OCI-LY1 (cell line): ENCODE results near the gene KCNK3.

Experiments
- EZH2 ChIP-seq: fragments of 200-600 bp; sonication (generic), shearing (Covaris generic); IDR thresholded peaks from 2 replicates; pipeline ENCODE4 v1.8.0; 2017; ENCODE audit warnings: borderline replicate concordance, mixed run types, mild to moderate bottlenecking, antibody characterized with exemption, low read length, moderate library complexity, mixed read lengths
- TF ChIP-seq, protein P1 (sequence below): fragments of 200-600 bp; sonication (generic), shearing (Covaris generic); IDR thresholded peaks from 2 replicates; pipeline ENCODE4 v1.5.1; 2017; ENCODE audit warnings: mild to moderate bottlenecking, antibody characterized with exemption, low read length, moderate library complexity, mixed read lengths

DNA sequence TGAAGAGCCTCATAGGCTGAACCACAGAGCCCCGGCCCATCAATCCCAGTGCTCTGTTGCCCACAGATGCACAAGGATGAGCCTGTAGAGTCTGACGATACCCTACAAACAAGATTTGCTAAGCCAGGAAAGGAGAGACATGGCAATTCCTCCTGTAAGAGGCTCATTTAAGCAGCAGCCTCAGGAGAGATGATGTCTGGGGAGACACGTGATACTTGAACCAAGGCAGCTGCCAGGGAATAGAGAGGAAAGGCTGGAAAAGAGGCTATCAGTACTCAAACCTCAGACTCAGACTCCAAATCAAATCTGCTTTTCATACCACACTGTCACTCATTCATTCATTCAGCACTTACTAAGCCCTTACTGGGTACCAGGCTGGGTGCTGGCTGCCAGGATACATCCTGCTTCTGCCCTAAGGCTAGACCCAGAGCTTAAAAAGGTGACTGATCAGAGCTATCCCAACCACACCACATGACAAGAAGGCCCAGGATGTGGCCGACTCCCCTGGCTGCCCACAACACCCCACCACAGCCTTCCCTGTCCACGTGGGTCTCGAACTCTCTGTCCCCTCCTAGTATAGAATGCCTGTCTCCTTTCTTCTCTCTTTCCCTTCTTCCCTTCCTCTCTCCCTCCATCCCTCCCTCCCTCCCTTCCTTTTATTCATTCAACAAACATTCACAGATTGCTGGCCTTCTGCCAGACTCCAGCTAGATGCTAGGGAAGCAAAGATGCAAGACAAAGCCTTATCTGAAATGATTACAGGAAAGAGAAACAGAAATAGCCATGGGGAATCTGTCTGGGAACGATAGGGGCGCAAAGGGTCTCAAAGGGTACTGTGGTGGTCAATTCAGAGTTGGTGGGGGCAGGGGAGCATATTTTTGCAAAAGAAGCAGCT is 23.4 kb upstream of the KCNK3 start:
- TF ChIP-seq, protein P1, sequence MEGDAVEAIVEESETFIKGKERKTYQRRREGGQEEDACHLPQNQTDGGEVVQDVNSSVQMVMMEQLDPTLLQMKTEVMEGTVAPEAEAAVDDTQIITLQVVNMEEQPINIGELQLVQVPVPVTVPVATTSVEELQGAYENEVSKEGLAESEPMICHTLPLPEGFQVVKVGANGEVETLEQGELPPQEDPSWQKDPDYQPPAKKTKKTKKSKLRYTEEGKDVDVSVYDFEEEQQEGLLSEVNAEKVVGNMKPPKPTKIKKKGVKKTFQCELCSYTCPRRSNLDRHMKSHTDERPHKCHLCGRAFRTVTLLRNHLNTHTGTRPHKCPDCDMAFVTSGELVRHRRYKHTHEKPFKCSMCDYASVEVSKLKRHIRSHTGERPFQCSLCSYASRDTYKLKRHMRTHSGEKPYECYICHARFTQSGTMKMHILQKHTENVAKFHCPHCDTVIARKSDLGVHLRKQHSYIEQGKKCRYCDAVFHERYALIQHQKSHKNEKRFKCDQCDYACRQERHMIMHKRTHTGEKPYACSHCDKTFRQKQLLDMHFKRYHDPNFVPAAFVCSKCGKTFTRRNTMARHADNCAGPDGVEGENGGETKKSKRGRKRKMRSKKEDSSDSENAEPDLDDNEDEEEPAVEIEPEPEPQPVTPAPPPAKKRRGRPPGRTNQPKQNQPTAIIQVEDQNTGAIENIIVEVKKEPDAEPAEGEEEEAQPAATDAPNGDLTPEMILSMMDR = no peak
- TF ChIP-seq EZH2 = no peak
